MM.1S (cell line): Measurements from ENCODE around the gene ZBTB7C.

ENCODE experiments used
- CTCF ChIP-seq: fragments of 300-600 bp; sonication (generic); IDR thresholded peaks from 2 replicates; pipeline ENCODE4 v1.5.1; 2016; ENCODE audit warnings: antibody characterized with exemption, low read length, mixed read lengths
- EZH2 ChIP-seq: fragments of 300-600 bp; sonication (generic); optimal IDR thresholded peaks from 2 replicates; pipeline ENCODE3; 2017; ENCODE audit warnings: low read depth, mild to moderate bottlenecking, antibody characterized with exemption, low read length, mixed read lengths
- EZH2phosphoT487 ChIP-seq: fragments of 300-600 bp; sonication (generic); IDR thresholded peaks from 2 replicates; pipeline ENCODE4 v1.6.1; 2018; ENCODE audit warnings: antibody characterized with exemption, low read length

DNA sequence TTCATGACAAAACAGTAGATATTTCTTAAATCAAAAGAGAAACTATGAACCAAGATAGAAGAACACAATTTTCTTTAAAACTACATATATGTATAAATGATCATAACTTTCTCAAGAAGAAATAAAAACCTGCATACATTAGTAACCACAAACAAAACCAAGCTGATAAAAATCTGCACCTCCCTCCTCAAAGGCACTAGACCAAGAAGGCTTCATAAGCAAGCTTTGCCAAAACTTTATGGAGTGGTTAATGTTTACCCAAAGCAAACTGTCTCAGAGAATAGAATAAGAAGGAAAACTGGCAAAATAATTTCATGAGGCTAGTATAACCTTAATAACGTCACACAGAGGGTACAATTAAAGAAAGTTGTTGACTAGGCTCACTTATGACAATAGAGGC lies 138.3 kb downstream of the ZBTB7C start:
- TF ChIP-seq CTCF: no peak
- no peak for TF ChIP-seq EZH2phosphoT487
- TF ChIP-seq EZH2: no peak
